Trophoblast cell (in vitro differentiated cells and primary cell): ENCODE results near the gene SCN11A.

Source experiments
- DNase-seq, 2 donors: peaks; one replicate each; pipeline ENCODE4 v3.0.0-alpha.2; 2016
- H2AFZ ChIP-seq: 2 replicates; pipeline ENCODE4 v1.6.1; 2013; ENCODE audit warnings: low read length, moderate library complexity, mild to moderate bottlenecking; ENCODE audit not compliant: insufficient read depth, poor library complexity
- H2AK5ac ChIP-seq: 2 replicates; pipeline ENCODE4 v1.6.1; 2013; ENCODE audit warnings: mild to moderate bottlenecking, low read length
- H2BK120ac ChIP-seq: 2 replicates; pipeline ENCODE4 v1.6.1; 2013; ENCODE audit warnings: low read length, mild to moderate bottlenecking, moderate library complexity; ENCODE audit not compliant: insufficient read depth, poor library complexity
- H2BK12ac ChIP-seq: 2 replicates; pipeline ENCODE4 v1.6.1; 2013; ENCODE audit warnings: mild to moderate bottlenecking, low read length, moderate library complexity
- H2BK5ac ChIP-seq: 2 replicates; pipeline ENCODE4 v1.6.1; 2013; ENCODE audit warnings: low read length, low read depth, moderate library complexity, mild to moderate bottlenecking; ENCODE audit not compliant: poor library complexity
- H3K14ac ChIP-seq: 2 replicates; pipeline ENCODE4 v1.6.1; 2013; ENCODE audit warnings: mild to moderate bottlenecking, low read length
- H3K18ac ChIP-seq: 2 replicates; pipeline ENCODE4 v1.6.1; 2013; ENCODE audit warnings: mild to moderate bottlenecking, low read length
- H3K23ac ChIP-seq: 2 replicates; pipeline ENCODE4 v1.6.1; 2013; ENCODE audit warnings: low read length
- H3K27ac ChIP-seq: 2 replicates; pipeline ENCODE4 v1.5.1; 2013; ENCODE audit warnings: low read depth, mild to moderate bottlenecking, inconsistent platforms, low read length, moderate library complexity
- H3K27me3 ChIP-seq: 2 replicates; pipeline ENCODE4 v1.6.1; 2013; ENCODE audit warnings: inconsistent platforms, mild to moderate bottlenecking, low read length, moderate library complexity; ENCODE audit not compliant: insufficient read depth
- H3K36me3 ChIP-seq, 2 experiments: 1 replicate in 1 of 2; 2 replicates in 1 of 2; pipeline ENCODE4 v1.6.1; 2013; ENCODE audit warnings: low read length in 2 of 2, mild to moderate bottlenecking in 2 of 2, moderate library complexity in 1 of 2; ENCODE audit not compliant: insufficient read depth in 2 of 2, control insufficient read depth in 1 of 2
- H3K4ac ChIP-seq: 2 replicates; pipeline ENCODE4 v1.6.1; 2013; ENCODE audit warnings: low read depth, mild to moderate bottlenecking, low read length, moderate library complexity
- H3K4me1 ChIP-seq, 2 experiments: 1 replicate in 1 of 2; 2 replicates in 1 of 2; pipeline ENCODE4 v1.6.1; 2013; ENCODE audit warnings: low read length in 2 of 2, mild to moderate bottlenecking in 2 of 2, moderate library complexity in 1 of 2; ENCODE audit not compliant: insufficient read depth in 2 of 2, control insufficient read depth in 1 of 2
- H3K4me2 ChIP-seq: 2 replicates; pipeline ENCODE4 v1.6.1; 2013; ENCODE audit warnings: inconsistent platforms, mild to moderate bottlenecking, low read length, moderate library complexity
- H3K4me3 ChIP-seq: 2 replicates; pipeline ENCODE4 v1.5.1; 2013; ENCODE audit warnings: mild to moderate bottlenecking, low read depth, low read length, inconsistent platforms
- H3K79me1 ChIP-seq: one replicate; pipeline ENCODE4 v1.6.1; 2013; ENCODE audit warnings: low read length
- H3K79me2 ChIP-seq: 2 replicates; pipeline ENCODE4 v1.6.1; 2013; ENCODE audit warnings: low read length, mild to moderate bottlenecking; ENCODE audit not compliant: control insufficient read depth, insufficient read depth, poor library complexity
- H3K9ac ChIP-seq: 2 replicates; pipeline ENCODE4 v1.6.1; 2013; ENCODE audit warnings: mild to moderate bottlenecking, low read length
- H3K9me3 ChIP-seq: 2 replicates; pipeline ENCODE4 v1.6.1; 2013; ENCODE audit warnings: low read depth, mild to moderate bottlenecking, control low read depth, inconsistent platforms, low read length; ENCODE audit not compliant: insufficient read depth
- H4K12ac ChIP-seq: 2 replicates; pipeline ENCODE4 v1.6.1; 2013; ENCODE audit warnings: low read depth, mild to moderate bottlenecking, low read length, moderate library complexity
- H4K8ac ChIP-seq: 2 replicates; pipeline ENCODE4 v1.6.1; 2013; ENCODE audit warnings: low read depth, mild to moderate bottlenecking, low read length, moderate library complexity
- H4K91ac ChIP-seq: one replicate; pipeline ENCODE4 v1.6.1; 2013; ENCODE audit warnings: low read depth, mild to moderate bottlenecking, low read length, moderate library complexity
- WGBS: extraction: QIAGEN DNeasy Blood & Tissue Kit; methylation state at CpG from one replicate; pipeline ENCODE4 v1.1.7; 2013; ENCODE audit warnings: missing lambda C conversion rate; ENCODE audit not compliant: insufficient read length, insufficient coverage; ENCODE audit errors: extremely low coverage; 5-methylcytosine and 5-hydroxymethylcytosine counted together

SCN11A gene

DNA sequence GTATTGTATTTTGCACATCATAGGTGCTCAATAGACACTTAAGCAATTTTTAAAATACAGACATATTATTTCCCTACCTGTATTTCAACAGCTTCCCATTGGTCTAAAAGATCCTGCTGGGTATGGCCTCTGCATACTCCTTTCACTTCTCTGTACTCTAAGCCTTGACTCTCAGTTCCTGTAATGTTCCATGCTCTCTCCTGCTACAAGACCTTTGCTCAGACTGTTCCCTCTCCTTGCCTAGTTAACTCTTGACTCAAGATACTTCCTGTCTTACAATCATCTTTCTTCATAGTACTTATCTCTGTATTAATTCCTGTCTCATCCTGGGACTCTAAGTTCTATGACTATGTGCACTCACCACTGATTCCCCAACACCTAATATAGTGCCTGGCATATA is 1.7 kb downstream of the SCN11A start:
- Histone ChIP-seq H2BK120ac (no peak overlapping the region), H3K14ac (no peak overlapping the region), H3K36me3 (no peaks in the 10 kb centered on the region), H4K8ac (no peak overlapping the region), H3K27me3 (no peaks in the 10 kb centered on the region), H2AFZ (no peak overlapping the region), H4K12ac (no peak overlapping the region), H4K91ac (no peak overlapping the region), H2BK5ac (no peak overlapping the region), H3K4me3 (no peak overlapping the region), H3K4ac (no peak overlapping the region), H3K9ac (no peak overlapping the region), H3K27ac (no peak overlapping the region), H3K4me1 (peaks cover 0 to 3% of the 10 kb centered on the region in 2 experiments), H3K9me3 (no peaks in the 10 kb centered on the region), H3K18ac (no peak overlapping the region), H3K23ac (no peak overlapping the region), H3K79me1 (peaks cover 8% of the 10 kb centered on the region), H3K4me2 (no peak overlapping the region), H2AK5ac (no peak overlapping the region), H2BK12ac (no peak overlapping the region), H3K79me2 (peaks cover 2% of the 10 kb centered on the region)
- DNase-seq = no peak

DNA sequence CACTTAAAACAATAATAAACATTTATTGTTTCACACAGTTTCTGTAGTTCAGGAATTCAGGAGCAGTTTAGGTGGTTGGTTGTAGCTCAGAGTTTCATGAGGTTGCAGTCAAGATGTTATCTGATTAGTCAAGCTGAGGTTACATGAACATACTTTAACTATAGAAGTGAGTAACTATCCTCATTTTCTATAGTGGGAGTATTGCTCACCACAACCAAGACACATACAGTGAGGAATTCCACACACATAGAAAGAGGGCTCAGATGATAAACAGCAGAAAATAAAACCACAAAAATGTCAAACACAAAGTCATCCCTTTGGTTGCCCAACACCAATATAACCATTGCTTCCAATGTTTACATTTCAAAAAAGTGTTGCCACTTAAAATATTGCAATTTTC is 13.6 kb downstream of the SCN11A start:
- H4K8ac ChIP-seq = no peak overlapping the region
- H2BK120ac ChIP-seq = no peak overlapping the region
- no peak overlapping the region for H2BK5ac ChIP-seq
- H3K9ac ChIP-seq = no peak overlapping the region
- no peak overlapping the region for H3K4me3 ChIP-seq
- no peaks in the 10 kb centered on the region for H3K4me1 ChIP-seq
- H3K4me2 ChIP-seq = no peak overlapping the region
- no peak overlapping the region for H3K4ac ChIP-seq
- H3K79me2 ChIP-seq = no peaks in the 10 kb centered on the region
- H3K27me3 ChIP-seq = no peaks in the 10 kb centered on the region
- H3K79me1 ChIP-seq = no peaks in the 10 kb centered on the region
- no peak overlapping the region for H2BK12ac ChIP-seq
- H3K23ac ChIP-seq = no peak overlapping the region
- H3K36me3 ChIP-seq = no peaks in the 10 kb centered on the region
- H3K18ac ChIP-seq = no peak overlapping the region
- H4K91ac ChIP-seq = no peak overlapping the region
- H3K27ac ChIP-seq = no peak overlapping the region
- DNase-seq = no peak
- no peak overlapping the region for H2AK5ac ChIP-seq
- H3K14ac ChIP-seq = no peak overlapping the region
- H4K12ac ChIP-seq = no peak overlapping the region
- peaks cover 4% of the 10 kb centered on the region for H3K9me3 ChIP-seq
- no peak overlapping the region for H2AFZ ChIP-seq

DNA sequence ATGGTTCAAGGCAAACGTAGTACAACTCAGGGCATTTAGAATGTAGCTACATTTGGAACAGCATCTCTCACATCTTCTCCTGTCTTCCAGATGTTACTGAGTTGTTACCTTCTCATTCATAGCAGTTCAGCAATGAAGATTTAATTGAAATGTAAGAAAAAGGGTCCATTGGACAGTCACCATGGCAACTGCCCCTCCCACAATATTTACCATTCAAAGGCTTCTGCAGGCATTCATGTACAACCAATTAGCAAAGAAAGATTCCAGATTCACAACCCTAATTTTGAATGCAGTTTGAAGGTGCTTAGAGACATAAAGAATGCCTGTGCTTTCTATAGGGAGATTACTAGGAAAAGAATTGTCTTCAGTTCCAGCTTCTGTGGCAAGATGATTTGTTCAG is 22.2 kb downstream of the SCN11A start:
- Histone ChIP-seq H2BK12ac (no peak overlapping the region), H3K18ac (no peak overlapping the region), H3K14ac (no peak overlapping the region), H3K4me3 (no peak overlapping the region), H2BK5ac (no peak overlapping the region), H3K36me3 (no peaks in the 10 kb centered on the region), H2AFZ (no peak overlapping the region), H3K27ac (no peak overlapping the region), H4K12ac (no peak overlapping the region), H2AK5ac (no peak overlapping the region), H3K27me3 (no peaks in the 10 kb centered on the region), H3K79me1 (no peaks in the 10 kb centered on the region), H4K91ac (no peak overlapping the region), H2BK120ac (no peak overlapping the region), H3K23ac (no peak overlapping the region), H4K8ac (no peak overlapping the region), H3K4me2 (no peak overlapping the region), H3K4ac (no peak overlapping the region), H3K9me3 (no peaks in the 10 kb centered on the region), H3K9ac (no peak overlapping the region), H3K79me2 (no peaks in the 10 kb centered on the region), H3K4me1 (no peaks in the 10 kb centered on the region)
- WGBS = no CpG with 5 or more reads among the region's 1 CpG
- DNase-seq = no peak

DNA sequence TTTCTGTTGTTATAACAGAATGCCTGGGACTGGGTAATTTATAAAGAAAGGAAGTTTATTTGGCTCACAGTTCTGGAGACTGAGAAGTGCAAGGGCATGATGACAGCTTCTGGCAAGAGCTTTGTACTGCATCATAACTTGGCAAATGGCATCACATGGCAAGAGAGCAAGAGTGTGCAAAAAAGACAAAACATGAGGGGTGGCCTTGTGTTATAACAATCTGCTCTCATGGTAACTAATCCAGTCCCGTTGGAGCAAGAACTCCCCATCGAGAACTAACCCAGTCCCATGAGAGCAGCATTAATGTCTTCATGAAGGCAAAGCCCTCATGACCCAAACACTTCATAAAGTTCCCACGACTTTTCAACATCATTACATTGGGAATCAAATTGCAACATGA is 23.2 kb downstream of the SCN11A start:
- no peak overlapping the region for H3K23ac ChIP-seq
- H3K18ac ChIP-seq = no peak overlapping the region
- H3K4me2 ChIP-seq = no peak overlapping the region
- no peak overlapping the region for H3K14ac ChIP-seq
- H3K79me2 ChIP-seq = no peaks in the 10 kb centered on the region
- no peaks in the 10 kb centered on the region for H3K36me3 ChIP-seq
- no CpG with 5 or more reads among the region's 3 CpGs for WGBS
- no peak overlapping the region for H2BK12ac ChIP-seq
- H4K91ac ChIP-seq = no peak overlapping the region
- H4K12ac ChIP-seq = no peak overlapping the region
- H3K9ac ChIP-seq = peak overlapping the region; percentile 10
- no peak overlapping the region for H3K4me3 ChIP-seq
- no peak overlapping the region for H4K8ac ChIP-seq
- H2AFZ ChIP-seq = no peak overlapping the region
- no peak overlapping the region for H2BK120ac ChIP-seq
- no peak overlapping the region for H2BK5ac ChIP-seq
- no peaks in the 10 kb centered on the region for H3K4me1 ChIP-seq
- no peaks in the 10 kb centered on the region for H3K9me3 ChIP-seq
- H3K4ac ChIP-seq = no peak overlapping the region
- no peak for DNase-seq
- no peak overlapping the region for H2AK5ac ChIP-seq
- no peaks in the 10 kb centered on the region for H3K79me1 ChIP-seq
- H3K27me3 ChIP-seq = no peaks in the 10 kb centered on the region
- H3K27ac ChIP-seq = no peak overlapping the region
